Osteoblast (primary cell): Measurements from ENCODE around the gene HASPIN. TPM values are rescaled to one million over a fixed set of nuclear protein-coding genes. Genes with fewer than 3 reads are reported as not detected.
A peak's percentile ranks its signal among the peaks of the same experiment; 100 is the strongest.
"Not testable (repeated sequence)": the region's sequence is repeated elsewhere in the genome, so short reads cannot be mapped to it uniquely, and the experiment has no call there.

ENCODE experiments used
- DNase-seq: peaks from one replicate; pipeline ENCODE4 v3.0.0; 2011; ENCODE audit warnings: low spot score, mixed read lengths; ENCODE audit not compliant: insufficient read length; ENCODE audit errors: missing footprints
- H2AFZ ChIP-seq: 2 replicates; pipeline ENCODE4 v1.6.0; 2011; ENCODE audit warnings: mild to moderate bottlenecking, low read length
- H3K27ac ChIP-seq: 2 replicates; pipeline ENCODE4 v1.5.1; 2011; ENCODE audit warnings: mild to moderate bottlenecking, low read depth, low read length, moderate library complexity
- H3K27me3 ChIP-seq: 2 replicates; pipeline ENCODE4 v1.6.0; 2012; ENCODE audit warnings: mild to moderate bottlenecking, control low read depth, inconsistent platforms, low read length, moderate library complexity; ENCODE audit not compliant: insufficient read depth
- H3K36me3 ChIP-seq: 2 replicates; pipeline ENCODE4 v1.5.1; 2011; ENCODE audit warnings: mild to moderate bottlenecking, low read length, control low read depth, moderate library complexity; ENCODE audit not compliant: insufficient read depth
- H3K4me1 ChIP-seq: 2 replicates; pipeline ENCODE4 v1.5.1; 2011; ENCODE audit warnings: mild to moderate bottlenecking, low read length, control low read depth, moderate library complexity; ENCODE audit not compliant: insufficient read depth
- H3K4me2 ChIP-seq: 2 replicates; pipeline ENCODE4 v1.6.0; 2011; ENCODE audit warnings: mild to moderate bottlenecking, low read length; ENCODE audit not compliant: insufficient read depth
- H3K4me3 ChIP-seq: fragments of 200-600 bp; sonication (generic); 3 replicates; pipeline ENCODE4 v1.5.1; 2012; ENCODE audit warnings: mild to moderate bottlenecking, low read length, inconsistent platforms; ENCODE audit not compliant: insufficient read depth
- H3K79me2 ChIP-seq: 2 replicates; pipeline ENCODE4 v1.6.0; 2012; ENCODE audit warnings: mild to moderate bottlenecking, low read length, control low read depth, inconsistent platforms; ENCODE audit not compliant: insufficient read depth
- H3K9me3 ChIP-seq: 2 replicates; pipeline ENCODE4 v1.5.1; 2011; ENCODE audit warnings: low read depth, low read length, control low read depth
- H4K20me1 ChIP-seq: 2 replicates; pipeline ENCODE4 v1.6.0; 2012; ENCODE audit warnings: mild to moderate bottlenecking, low read length, control low read depth; ENCODE audit not compliant: insufficient read depth
- CTCF ChIP-seq: IDR thresholded peaks from 2 replicates; pipeline ENCODE4 v1.5.1; 2011; ENCODE audit warnings: mild to moderate bottlenecking, low read depth, low read length, moderate library complexity; ENCODE audit errors: extremely low read depth
- total RNA-seq: library from RNA; depleted of rRNA; stranded (reverse); fragments of >200 nt; gene quantifications from 2 replicates; pipeline ENCODE4 v1.2.3, GENCODE V29; 2012

Gene HASPIN
- total RNA-seq, 1 donor = 1.4 TPM

GRCh38 chr17:3722716-3723115 lies 987 bp upstream of the HASPIN start:
- peaks cover 8% of the 10 kb centered on the region for H4K20me1 ChIP-seq
- no peak for TF ChIP-seq CTCF
- H3K27ac ChIP-seq = peak overlapping the region; percentile 89
- H3K4me2 ChIP-seq = peak overlapping the region; percentile 98
- H3K36me3 ChIP-seq = peaks cover 26% of the 10 kb centered on the region
- H3K4me3 ChIP-seq = peak overlapping the region; percentile 100
- H2AFZ ChIP-seq = peak overlapping the region; percentile 100
- H3K27me3 ChIP-seq = no peaks in the 10 kb centered on the region
- no peak for DNase-seq
- H3K4me1 ChIP-seq = peaks cover 38% of the 10 kb centered on the region
- peaks cover 57% of the 10 kb centered on the region for H3K79me2 ChIP-seq
- no peaks in the 10 kb centered on the region for H3K9me3 ChIP-seq

GRCh38 chr17:3723188-3723555 lies 531 bp upstream of the HASPIN start:
- Histone ChIP-seq H3K4me2 (peak overlapping the region; percentile 98), H3K27ac (peak overlapping the region; percentile 89), H3K4me3 (peak overlapping the region; percentile 100), H2AFZ (peak overlapping the region; percentile 100), H3K79me2 (peaks cover 56% of the 10 kb centered on the region), H3K27me3 (no peaks in the 10 kb centered on the region), H3K9me3 (no peaks in the 10 kb centered on the region), H4K20me1 (peaks cover 8% of the 10 kb centered on the region), H3K4me1 (peaks cover 38% of the 10 kb centered on the region), H3K36me3 (peaks cover 25% of the 10 kb centered on the region)
- TF ChIP-seq CTCF = no peak
- no peak for DNase-seq

- H3K4me2 ChIP-seq = peak overlapping the region; percentile 98
- no peaks in the 10 kb centered on the region for H3K9me3 ChIP-seq
- H3K27ac ChIP-seq = peak overlapping the region; percentile 53
- peaks cover 34% of the 10 kb centered on the region for H3K4me1 ChIP-seq
- peaks cover 4% of the 10 kb centered on the region for H4K20me1 ChIP-seq
- no peak for DNase-seq
- H2AFZ ChIP-seq = peak overlapping the region; percentile 100
- H3K36me3 ChIP-seq = peaks cover 11% of the 10 kb centered on the region
- no peak for TF ChIP-seq CTCF
- no peaks in the 10 kb centered on the region for H3K27me3 ChIP-seq
- H3K79me2 ChIP-seq = peaks cover 53% of the 10 kb centered on the region
- H3K4me3 ChIP-seq = peak overlapping the region; percentile 100
Measured at GRCh38 chr17:3724378-3725077, 825 bp downstream of the HASPIN start.

- no peaks in the 10 kb centered on the region for H3K9me3 ChIP-seq
- H3K27me3 ChIP-seq = no peaks in the 10 kb centered on the region
- H3K4me3 ChIP-seq = no peak overlapping the region
- H3K4me2 ChIP-seq = no peak overlapping the region
- H3K79me2 ChIP-seq = peaks cover 47% of the 10 kb centered on the region
- no peak for TF ChIP-seq CTCF
- H4K20me1 ChIP-seq = no peaks in the 10 kb centered on the region
- peaks cover 3% of the 10 kb centered on the region for H3K36me3 ChIP-seq
- no peak for DNase-seq
- H3K4me1 ChIP-seq = peaks cover 27% of the 10 kb centered on the region
- no peak overlapping the region for H2AFZ ChIP-seq
- H3K27ac ChIP-seq = no peak overlapping the region
Measured at GRCh38 chr17:3727041-3727440, 3.3 kb downstream of the HASPIN start.

- not testable (repeated sequence) for DNase-seq, H3K4me2 ChIP-seq, H3K27ac ChIP-seq, H3K36me3 ChIP-seq, H3K9me3 ChIP-seq, H2AFZ ChIP-seq, H3K4me3 ChIP-seq, H4K20me1 ChIP-seq, H3K27me3 ChIP-seq
- H3K79me2 ChIP-seq = peaks cover 39% of the 10 kb centered on the region
- peaks cover 27% of the 10 kb centered on the region for H3K4me1 ChIP-seq
Measured at GRCh38 chr17:3728099-3728498, 4.4 kb downstream of the HASPIN start.
